Measurements from ENCODE around the gene ZNF398. TPM values are rescaled to one million over a fixed set of nuclear protein-coding genes. Genes with fewer than 3 reads are reported as not detected.

ZNF398 gene
- total RNA-seq, 4 donors from 2014 or later = 13.7 to 37.0 (median 28.1) TPM

DNA sequence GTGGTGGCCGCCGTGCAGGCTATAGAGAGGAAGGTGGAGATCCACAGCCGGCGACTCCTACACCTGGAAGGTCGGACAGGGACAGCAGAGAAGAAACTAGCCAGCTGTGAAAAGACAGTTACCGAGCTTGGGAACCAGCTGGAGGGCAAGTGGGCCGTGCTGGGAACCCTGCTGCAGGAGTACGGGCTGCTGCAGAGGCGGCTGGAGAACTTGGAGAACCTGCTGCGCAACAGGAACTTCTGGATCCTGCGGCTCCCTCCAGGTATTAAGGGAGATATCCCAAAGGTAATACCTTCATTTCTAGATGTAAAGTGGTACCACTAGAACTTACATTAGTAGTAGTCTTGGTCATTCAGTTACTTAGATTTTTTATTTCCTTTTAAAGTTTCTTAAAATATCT, 6.8 kb downstream of the ZNF398 start:
- Histone ChIP-seq H3K9me3 (no peaks in the 10 kb centered on the region), H3K27ac (no peak overlapping the region), H3K27me3 (no peaks in the 10 kb centered on the region), H3K36me3 (peaks cover 0 to 19% (median 5%) of the 10 kb centered on the region in 4 donors), H3K4me3 (no peak overlapping the region), H3K4me1 (peaks cover 0 to 6% (median 1%) of the 10 kb centered on the region in 4 donors)
- DNase-seq = no peak
- in situ Hi-C loops (cut with MboI; ENCODE audit: low pct_ligation_motif_present in 1 of 4, low pct_unique_long_range_greater_than_20kb in 1 of 4, low sequenced_read_pairs in 3 of 4) (no loop called here), intact Hi-C loops (cut with DNase I; ENCODE audit: low total_unique reads) (no loop called here)
- TF ChIP-seq POLR2A (IDR thresholded peaks at IDR 0.05) = no peak
- no peak for TF ChIP-seq EP300 (IDR thresholded peaks at IDR 0.05; ENCODE audit: low read depth)
- TF ChIP-seq, protein P1, sequence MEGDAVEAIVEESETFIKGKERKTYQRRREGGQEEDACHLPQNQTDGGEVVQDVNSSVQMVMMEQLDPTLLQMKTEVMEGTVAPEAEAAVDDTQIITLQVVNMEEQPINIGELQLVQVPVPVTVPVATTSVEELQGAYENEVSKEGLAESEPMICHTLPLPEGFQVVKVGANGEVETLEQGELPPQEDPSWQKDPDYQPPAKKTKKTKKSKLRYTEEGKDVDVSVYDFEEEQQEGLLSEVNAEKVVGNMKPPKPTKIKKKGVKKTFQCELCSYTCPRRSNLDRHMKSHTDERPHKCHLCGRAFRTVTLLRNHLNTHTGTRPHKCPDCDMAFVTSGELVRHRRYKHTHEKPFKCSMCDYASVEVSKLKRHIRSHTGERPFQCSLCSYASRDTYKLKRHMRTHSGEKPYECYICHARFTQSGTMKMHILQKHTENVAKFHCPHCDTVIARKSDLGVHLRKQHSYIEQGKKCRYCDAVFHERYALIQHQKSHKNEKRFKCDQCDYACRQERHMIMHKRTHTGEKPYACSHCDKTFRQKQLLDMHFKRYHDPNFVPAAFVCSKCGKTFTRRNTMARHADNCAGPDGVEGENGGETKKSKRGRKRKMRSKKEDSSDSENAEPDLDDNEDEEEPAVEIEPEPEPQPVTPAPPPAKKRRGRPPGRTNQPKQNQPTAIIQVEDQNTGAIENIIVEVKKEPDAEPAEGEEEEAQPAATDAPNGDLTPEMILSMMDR (IDR thresholded peaks at IDR 0.05) = no peak
- no peak for TF ChIP-seq POLR2AphosphoS5 (IDR thresholded peaks at IDR 0.05)
- 91% methylated on average over 11 of the region's 11 CpGs; no CpG with 5 or more reads in 1 of the 2 donors for WGBS, 2 donors (ENCODE audit: low coverage in 1 of 2)

DNA sequence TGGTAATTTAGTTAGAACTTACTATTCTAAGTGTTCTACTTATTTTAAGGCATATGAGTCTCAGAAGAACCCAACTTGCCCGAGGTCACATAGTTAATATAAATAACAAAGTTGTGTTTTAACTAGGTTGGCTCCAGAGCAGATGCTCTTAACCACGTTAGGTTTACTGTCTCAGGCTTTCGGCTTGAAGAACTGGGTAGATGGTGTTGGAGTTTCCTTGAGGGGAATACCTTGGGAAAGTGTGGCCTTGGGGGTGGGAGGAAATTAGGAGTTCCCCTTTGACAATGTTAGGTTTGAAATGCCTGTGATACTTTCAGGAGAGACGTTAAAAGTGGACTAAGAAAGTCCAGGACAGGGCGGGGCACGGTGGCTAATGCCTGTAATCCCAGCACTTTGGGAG, 9.6 kb downstream of the ZNF398 start:
- no peak overlapping the region for H3K4me3 ChIP-seq
- DNase-seq = no peak
- intact Hi-C loops (cut with DNase I; ENCODE audit: low total_unique reads) (no loop called here), in situ Hi-C loops (cut with MboI; ENCODE audit: low pct_ligation_motif_present in 1 of 4, low pct_unique_long_range_greater_than_20kb in 1 of 4, low sequenced_read_pairs in 3 of 4) (no loop called here)
- H3K27me3 ChIP-seq = no peaks in the 10 kb centered on the region
- no peak overlapping the region for H3K27ac ChIP-seq
- TF ChIP-seq POLR2A (IDR thresholded peaks at IDR 0.05) (no peak), EP300 (IDR thresholded peaks at IDR 0.05; ENCODE audit: low read depth) (no peak), POLR2AphosphoS5 (IDR thresholded peaks at IDR 0.05) (no peak)
- TF ChIP-seq, protein P1 (IDR thresholded peaks at IDR 0.05) = no peak
- H3K4me1 ChIP-seq = no peaks in the 10 kb centered on the region
- H3K36me3 ChIP-seq = peaks cover 0 to 19% (median 7%) of the 10 kb centered on the region in 4 donors
- WGBS, 2 donors (ENCODE audit: low coverage in 1 of 2) = 84 to 92% methylated on average over 3 to 6 of the region's 6 CpGs
- H3K9me3 ChIP-seq = no peaks in the 10 kb centered on the region

DNA sequence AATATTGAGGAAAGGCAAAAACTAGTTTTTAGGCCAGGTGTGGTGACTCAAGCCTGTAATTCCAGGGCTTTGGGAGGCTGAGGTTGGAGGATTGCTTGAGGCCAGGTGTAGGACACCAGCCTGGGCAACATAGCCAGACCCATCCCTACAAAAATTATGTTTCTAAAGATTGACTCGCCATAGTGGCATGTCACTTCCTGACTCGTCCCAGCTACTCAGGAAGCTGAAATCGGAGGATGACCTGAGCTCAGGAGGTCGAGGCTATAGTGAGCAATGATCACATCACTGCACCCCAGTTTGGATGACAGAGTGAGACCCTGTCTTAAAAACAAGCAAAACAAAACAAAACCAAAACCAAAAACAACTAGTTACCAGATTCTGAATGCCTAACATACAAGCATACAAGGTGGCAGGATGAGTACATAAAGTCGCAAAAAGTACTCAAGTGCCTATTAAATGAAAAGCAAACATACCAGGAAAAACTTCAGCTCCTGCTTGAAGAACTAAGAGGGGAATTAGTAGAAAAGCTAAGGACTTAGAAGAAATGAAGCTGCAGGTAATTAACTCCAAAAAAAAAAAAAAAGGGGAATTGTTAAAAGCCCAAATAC, 14.1 kb downstream of the ZNF398 start:
- WGBS, 2 donors (ENCODE audit: low coverage in 1 of 2) = 79 to 90% methylated on average over 3 to 5 of the region's 5 CpGs
- Histone ChIP-seq H3K9me3 (no peaks in the 10 kb centered on the region), H3K27me3 (no peaks in the 10 kb centered on the region), H3K4me3 (no peak overlapping the region), H3K36me3 (peaks cover 0 to 34% (median 8%) of the 10 kb centered on the region in 4 donors), H3K27ac (no peak overlapping the region), H3K4me1 (no peaks in the 10 kb centered on the region)
- intact Hi-C loops (cut with DNase I; ENCODE audit: low total_unique reads) (no loop called here), in situ Hi-C loops (cut with MboI; ENCODE audit: low pct_ligation_motif_present in 1 of 4, low pct_unique_long_range_greater_than_20kb in 1 of 4, low sequenced_read_pairs in 3 of 4) (no loop called here)
- DNase-seq = no peak
- no peak for TF ChIP-seq POLR2A (IDR thresholded peaks at IDR 0.05)
- no peak for TF ChIP-seq EP300 (IDR thresholded peaks at IDR 0.05; ENCODE audit: low read depth)
- TF ChIP-seq, protein P1 (IDR thresholded peaks at IDR 0.05) = no peak
- TF ChIP-seq POLR2AphosphoS5 (IDR thresholded peaks at IDR 0.05) = no peak

DNA sequence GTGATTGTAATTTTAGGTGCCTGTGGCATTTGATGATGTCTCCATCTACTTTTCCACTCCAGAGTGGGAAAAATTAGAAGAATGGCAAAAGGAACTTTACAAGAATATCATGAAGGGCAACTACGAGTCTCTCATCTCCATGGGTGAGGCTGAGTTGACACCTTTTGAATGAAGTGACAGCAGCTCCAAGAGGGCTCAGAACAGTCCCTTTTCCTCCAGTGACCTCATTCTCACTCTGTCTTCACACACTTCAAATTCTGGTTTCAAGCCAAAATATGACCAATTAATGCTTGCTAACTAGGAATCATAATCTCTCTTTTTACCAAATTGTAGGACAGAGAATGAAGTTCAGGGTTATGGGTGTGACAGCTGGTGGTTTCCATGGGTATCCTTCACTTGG, 18.9 kb downstream of the ZNF398 start:
- H3K36me3 ChIP-seq = peaks cover 0 to 54% (median 17%) of the 10 kb centered on the region in 4 donors
- intact Hi-C loops (cut with DNase I; ENCODE audit: low total_unique reads) (no loop called here), in situ Hi-C loops (cut with MboI; ENCODE audit: low pct_ligation_motif_present in 1 of 4, low pct_unique_long_range_greater_than_20kb in 1 of 4, low sequenced_read_pairs in 3 of 4) (no loop called here)

More for the DNA sequence above, 18.9 kb downstream of the ZNF398 start:
- no peak overlapping the region for H3K27ac ChIP-seq
- no peak for DNase-seq
- 79 to 80% methylated on average over 1 of the region's 1 CpG for WGBS, 2 donors (ENCODE audit: low coverage in 1 of 2)
- no peaks in the 10 kb centered on the region for H3K27me3 ChIP-seq
- H3K4me3 ChIP-seq = no peak overlapping the region
- no peaks in the 10 kb centered on the region for H3K4me1 ChIP-seq
- TF ChIP-seq POLR2A (IDR thresholded peaks at IDR 0.05) (no peak), EP300 (IDR thresholded peaks at IDR 0.05; ENCODE audit: low read depth) (no peak), POLR2AphosphoS5 (IDR thresholded peaks at IDR 0.05) (no peak)
- TF ChIP-seq, protein P1 (IDR thresholded peaks at IDR 0.05) = no peak
- H3K9me3 ChIP-seq = no peaks in the 10 kb centered on the region

Data from transverse colon (tissue), 4 donors.